Hippocampal formation (tissue), 2 donors: ENCODE results near the gene RPL10L.

Source experiments
- DNase-seq, 2 donors: peaks; one replicate each; lab custom pipeline; 2025; lab: John Stamatoyannopoulos, UW

RPL10L gene

GRCh38 chr14:46651526-46652144, at the start of gene RPL10L:
Gene RPL10L, minus strand, starts transcription at chr14:46651781. Its CDS starts 45 bp downstream, at chr14:46651736.
- DNase-seq, result no peak

- no peak for DNase-seq
Observed at GRCh38 chr14:46691819-46692218, 40.2 kb upstream of the RPL10L start.

- DNase-seq, result no peak
Observed at GRCh38 chr14:46686652-46687051, 35.1 kb upstream of the RPL10L start.

GRCh38 chr14:46672128-46672527, 20.5 kb upstream of the RPL10L start:
- DNase-seq, result no peak

GRCh38 chr14:46663382-46663781, 11.8 kb upstream of the RPL10L start:
- no peak for DNase-seq

GRCh38 chr14:46661728-46662127, 10.1 kb upstream of the RPL10L start:
- DNase-seq, result no peak

GRCh38 chr14:46653031-46653755, 1.6 kb upstream of the RPL10L start:
- no peak for DNase-seq

- no peak for DNase-seq
Observed at GRCh38 chr14:46646796-46647195, 4.8 kb downstream of the RPL10L start.

GRCh38 chr14:46626876-46627275, 24.7 kb downstream of the RPL10L start:
- no peak for DNase-seq
